HG03139 (cell line): Measurements from ENCODE around the gene PGAM5.
"Not testable (repeated sequence)": the region's sequence is repeated elsewhere in the genome, so short reads cannot be mapped to it uniquely, and the experiment has no call there.

Experiments used
- ATAC-seq: cut with Tn5 transposase; IDR thresholded peaks from one replicate; pipeline ENCODE4 v1.9.1; 2021; ENCODE audit not compliant: unreplicated experiment

Gene PGAM5

GRCh38 chr12:132687211-132688164 is 23.2 kb upstream of the PGAM5 start, which contains the start of the genes POLE and PXMP2:
TSS of gene POLE (minus strand) at chr12:132687342. CDS start at chr12:132687315, 27 bp downstream.
TSS of gene PXMP2 (plus strand) at chr12:132687587. CDS start at chr12:132687671, 84 bp downstream.
- peak; percentile 84 for ATAC-seq

- no peak for ATAC-seq
Observed at GRCh38 chr12:132689227-132689626, 21.4 kb upstream of the PGAM5 start.

GRCh38 chr12:132690112-132690511 is 20.5 kb upstream of the PGAM5 start:
- no peak for ATAC-seq

- ATAC-seq = not testable (repeated sequence)
Observed at GRCh38 chr12:132692030-132692429, 18.6 kb upstream of the PGAM5 start.

GRCh38 chr12:132694888-132695287 is 15.8 kb upstream of the PGAM5 start:
- not testable (repeated sequence) for ATAC-seq

GRCh38 chr12:132695431-132695830 is 15.2 kb upstream of the PGAM5 start:
- ATAC-seq = no peak

GRCh38 chr12:132698341-132698740 is 12.3 kb upstream of the PGAM5 start:
- ATAC-seq = no peak

GRCh38 chr12:132700212-132700822 is 10.3 kb upstream of the PGAM5 start:
- ATAC-seq = no peak

GRCh38 chr12:132702640-132703039 is 8.0 kb upstream of the PGAM5 start:
- ATAC-seq = no peak

GRCh38 chr12:132703641-132704040 is 7.0 kb upstream of the PGAM5 start:
- no peak for ATAC-seq

- ATAC-seq = no peak
Observed at GRCh38 chr12:132707241-132707640, 3.4 kb upstream of the PGAM5 start.

GRCh38 chr12:132708150-132708549 is 2.5 kb upstream of the PGAM5 start:
- ATAC-seq = no peak

GRCh38 chr12:132710043-132710404 is 618 bp upstream of the PGAM5 start:
- peak; percentile 24 for ATAC-seq

GRCh38 chr12:132711080-132711843 is 620 bp downstream of the PGAM5 start:
- peak; percentile 9 for ATAC-seq

- no peak for ATAC-seq
Observed at GRCh38 chr12:132713123-132713522, 2.5 kb downstream of the PGAM5 start.

- ATAC-seq = no peak
Observed at GRCh38 chr12:132715874-132716273, 5.2 kb downstream of the PGAM5 start.

- ATAC-seq = no peak
Observed at GRCh38 chr12:132716356-132716755, 5.7 kb downstream of the PGAM5 start.

GRCh38 chr12:132717011-132717410 is 6.4 kb downstream of the PGAM5 start:
- no peak for ATAC-seq

GRCh38 chr12:132717531-132718387 is 7.1 kb downstream of the PGAM5 start:
- ATAC-seq = no peak

GRCh38 chr12:132718644-132719043 is 8.0 kb downstream of the PGAM5 start:
- no peak for ATAC-seq
